WTC11 (cell line): ENCODE measurements around the gene MRPL55. TPM values are rescaled to one million over a fixed set of nuclear protein-coding genes. Genes with fewer than 3 reads are reported as not detected.

Experiments
- ATAC-seq: fragments of 200-7000 bp; cut with Tn5 transposase; 2 replicates; pipeline ENCODE4 v1.10.0; 2021; ENCODE audit warnings: mild to moderate bottlenecking, moderate library complexity
- CTCF ChIA-PET: fragments of 300-600 bp; sonication (Branson Sonifier 250); formaldehyde crosslinking; loops from one replicate; lab custom pipeline; 2021; ENCODE audit warnings: antibody characterized with exemption; lab: Charles Lee
- POLR2A ChIA-PET: fragments of 350-600 bp; sonication (Branson Sonifier 250); formaldehyde crosslinking; loops from one replicate; lab custom pipeline; 2021; ENCODE audit warnings: antibody characterized with exemption; lab: Charles Lee
- DNase-seq: peaks from one replicate; pipeline ENCODE4 v3.0.0; 2021; ENCODE audit warnings: low spot score
- H3K27ac Mint-ChIP-seq: 2 replicates; pipeline ENCODE4 v1.8.0; 2021; ENCODE audit warnings: mixed read lengths
- H3K27me3 Mint-ChIP-seq: 2 replicates; pipeline ENCODE4 v1.8.0; 2021; ENCODE audit warnings: low read depth, mild to moderate bottlenecking, moderate library complexity, mixed read lengths
- H3K36me3 Mint-ChIP-seq: 2 replicates; pipeline ENCODE4 v1.8.0; 2021; ENCODE audit warnings: mixed read lengths
- H3K4me1 Mint-ChIP-seq: 2 replicates; pipeline ENCODE4 v1.8.0; 2022; ENCODE audit warnings: mixed read lengths
- H3K4me3 Mint-ChIP-seq: 2 replicates; pipeline ENCODE4 v1.8.0; 2021; ENCODE audit warnings: mild to moderate bottlenecking, moderate library complexity, mixed read lengths
- H3K9me3 Mint-ChIP-seq: 2 replicates; pipeline ENCODE4 v1.8.0; 2021; ENCODE audit warnings: mixed read lengths
- AFF4 ChIP-seq: sonication (generic); formaldehyde crosslinking; IDR thresholded peaks from 2 replicates; pipeline ENCODE4 v1.8.1; 2023; ENCODE audit warnings: mild to moderate bottlenecking, missing genetic modification reagents, borderline replicate concordance
- CTCF ChIP-seq: fragments of 200-600 bp; IDR thresholded peaks from 2 replicates; pipeline ENCODE4 v1.8.0; 2022; ENCODE audit warnings: antibody characterized with exemption
- ETV6 ChIP-seq: sonication (generic); formaldehyde crosslinking; IDR thresholded peaks from 2 replicates; pipeline ENCODE4 v1.8.1; 2022; ENCODE audit warnings: mild to moderate bottlenecking, missing genetic modification reagents
- GABPB1 ChIP-seq: sonication (generic); formaldehyde crosslinking; IDR thresholded peaks from 2 replicates; pipeline ENCODE4 v1.8.1; 2023; ENCODE audit warnings: mild to moderate bottlenecking, missing genetic modification reagents
- MXD4 ChIP-seq: fragments of 250-450 bp; sonication (Bioruptor Pico); IDR thresholded peaks from 2 replicates; pipeline ENCODE4 v1.8.0; 2021; ENCODE audit warnings: mild to moderate bottlenecking, moderate library complexity, borderline replicate concordance
- NFATC4 ChIP-seq: fragments of 250-450 bp; sonication (Bioruptor Pico); IDR thresholded peaks from 2 replicates; pipeline ENCODE4 v1.9.0; 2021; ENCODE audit warnings: mild to moderate bottlenecking
- NFE2L1 ChIP-seq: sonication (generic); formaldehyde crosslinking; IDR thresholded peaks from 2 replicates; pipeline ENCODE4 v1.8.1; 2023; ENCODE audit warnings: missing genetic modification reagents
- NR3C1 ChIP-seq: sonication (generic); formaldehyde crosslinking; conservative IDR thresholded peaks from 2 replicates; pipeline ENCODE4 v1.8.1; 2023; ENCODE audit warnings: low read depth, mild to moderate bottlenecking, missing genetic modification reagents
- PRRX2 ChIP-seq: fragments of 250-450 bp; sonication (Bioruptor Pico); IDR thresholded peaks from 2 replicates; pipeline ENCODE4 v1.8.0; 2021; ENCODE audit warnings: mild to moderate bottlenecking
- SOX15 ChIP-seq: fragments of 250-450 bp; sonication (Bioruptor Pico); IDR thresholded peaks from 2 replicates; pipeline ENCODE4 v1.9.0; 2021; ENCODE audit warnings: mild to moderate bottlenecking
- TEAD4 ChIP-seq: sonication (generic); formaldehyde crosslinking; IDR thresholded peaks from 2 replicates; pipeline ENCODE4 v1.8.0; 2022; ENCODE audit warnings: mild to moderate bottlenecking, missing genetic modification reagents
- ZNF138 ChIP-seq: sonication (generic); formaldehyde crosslinking; conservative IDR thresholded peaks from 2 replicates; pipeline ENCODE4 v1.8.1; 2022; ENCODE audit warnings: mild to moderate bottlenecking, moderate library complexity, missing genetic modification reagents
- ZNF425 ChIP-seq: fragments of 250-450 bp; sonication (Bioruptor Pico); conservative IDR thresholded peaks from 2 replicates; pipeline ENCODE4 v1.9.0; 2021; ENCODE audit warnings: mild to moderate bottlenecking
- total RNA-seq: library from RNA; stranded (reverse); gene quantifications from 3 replicates; pipeline ENCODE4 v1.2.3, GENCODE V29; 2021
- TF ChIP-seq, protein P1 (sequence below): sonication (generic); formaldehyde crosslinking; IDR thresholded peaks from 2 replicates; pipeline ENCODE4 v1.8.1; 2023; ENCODE audit warnings: mild to moderate bottlenecking, missing genetic modification reagents
- TF ChIP-seq, protein P2 (sequence below): sonication (generic); formaldehyde crosslinking; IDR thresholded peaks from 2 replicates; pipeline ENCODE4 v1.8.1; 2022; ENCODE audit warnings: mild to moderate bottlenecking, moderate library complexity, missing genetic modification reagents
- TF ChIP-seq, protein P3 (sequence below): fragments of 250-450 bp; sonication (Bioruptor Pico); IDR thresholded peaks from 2 replicates; pipeline ENCODE4 v1.9.0; 2021; ENCODE audit warnings: mild to moderate bottlenecking
- TF ChIP-seq, protein P4 (sequence below): sonication (generic); formaldehyde crosslinking; IDR thresholded peaks from 2 replicates; pipeline ENCODE4 v1.8.1; 2022; ENCODE audit warnings: missing genetic modification reagents, borderline replicate concordance
- TF ChIP-seq, protein P5 (sequence below): sonication (generic); formaldehyde crosslinking; IDR thresholded peaks from 2 replicates; pipeline ENCODE4 v1.8.0; 2022; ENCODE audit warnings: mild to moderate bottlenecking, missing genetic modification reagents

MRPL55 gene
- total RNA-seq, 1 experiment from 2014 or later: 66.9 TPM

- ATAC-seq: no peak
- no peak overlapping the region for H3K4me3 Mint-ChIP-seq
- peaks cover 28% of the 10 kb centered on the region for H3K4me1 Mint-ChIP-seq
- no peak for TF ChIP-seq ZNF138 (CRISPR knock-in tag)
- no peak for TF ChIP-seq ZNF425
- no peak for TF ChIP-seq AFF4 (CRISPR knock-in tag)
- TF ChIP-seq NFATC4 (CRISPR knock-in tag): no peak
- TF ChIP-seq NR3C1 (CRISPR knock-in tag): no peak
- TF ChIP-seq SOX15: no peak
- TF ChIP-seq, protein P1, sequence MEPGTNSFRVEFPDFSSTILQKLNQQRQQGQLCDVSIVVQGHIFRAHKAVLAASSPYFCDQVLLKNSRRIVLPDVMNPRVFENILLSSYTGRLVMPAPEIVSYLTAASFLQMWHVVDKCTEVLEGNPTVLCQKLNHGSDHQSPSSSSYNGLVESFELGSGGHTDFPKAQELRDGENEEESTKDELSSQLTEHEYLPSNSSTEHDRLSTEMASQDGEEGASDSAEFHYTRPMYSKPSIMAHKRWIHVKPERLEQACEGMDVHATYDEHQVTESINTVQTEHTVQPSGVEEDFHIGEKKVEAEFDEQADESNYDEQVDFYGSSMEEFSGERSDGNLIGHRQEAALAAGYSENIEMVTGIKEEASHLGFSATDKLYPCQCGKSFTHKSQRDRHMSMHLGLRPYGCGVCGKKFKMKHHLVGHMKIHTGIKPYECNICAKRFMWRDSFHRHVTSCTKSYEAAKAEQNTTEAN (CRISPR knock-in tag): no peak
- TF ChIP-seq, protein P2, sequence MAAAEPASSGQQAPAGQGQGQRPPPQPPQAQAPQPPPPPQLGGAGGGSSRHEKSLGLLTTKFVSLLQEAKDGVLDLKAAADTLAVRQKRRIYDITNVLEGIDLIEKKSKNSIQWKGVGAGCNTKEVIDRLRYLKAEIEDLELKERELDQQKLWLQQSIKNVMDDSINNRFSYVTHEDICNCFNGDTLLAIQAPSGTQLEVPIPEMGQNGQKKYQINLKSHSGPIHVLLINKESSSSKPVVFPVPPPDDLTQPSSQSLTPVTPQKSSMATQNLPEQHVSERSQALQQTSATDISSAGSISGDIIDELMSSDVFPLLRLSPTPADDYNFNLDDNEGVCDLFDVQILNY (CRISPR knock-in tag): no peak
- TF ChIP-seq, protein P3, sequence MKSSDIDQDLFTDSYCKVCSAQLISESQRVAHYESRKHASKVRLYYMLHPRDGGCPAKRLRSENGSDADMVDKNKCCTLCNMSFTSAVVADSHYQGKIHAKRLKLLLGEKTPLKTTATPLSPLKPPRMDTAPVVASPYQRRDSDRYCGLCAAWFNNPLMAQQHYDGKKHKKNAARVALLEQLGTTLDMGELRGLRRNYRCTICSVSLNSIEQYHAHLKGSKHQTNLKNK (CRISPR knock-in tag): no peak
- TF ChIP-seq MXD4 (CRISPR knock-in tag): no peak
- no peak for TF ChIP-seq PRRX2 (CRISPR knock-in tag)
- TF ChIP-seq GABPB1 (CRISPR knock-in tag): no peak
- no peak for TF ChIP-seq NFE2L1
- TF ChIP-seq ETV6 (CRISPR knock-in tag): no peak
- no peak overlapping the region; the same call in 1 of the 2 replicates for H3K27ac Mint-ChIP-seq
- H3K9me3 Mint-ChIP-seq: peaks cover 11% of the 10 kb centered on the region
- no peak for DNase-seq
- ChIA-PET CTCF (interaction anchor here (1.1 to 1.3 kb wide), 2 partner anchors 19 to 85 kb away, joined by 3 to 6 read pairs; no protein-coding TSS in a partner anchor), POLR2A (no interaction called here)
- H3K36me3 Mint-ChIP-seq: peaks cover 33% of the 10 kb centered on the region
- H3K27me3 Mint-ChIP-seq: no peaks in the 10 kb centered on the region
Observed at GRCh38 chr1:228090613-228091081, 18.5 kb downstream of the MRPL55 start.

DNA sequence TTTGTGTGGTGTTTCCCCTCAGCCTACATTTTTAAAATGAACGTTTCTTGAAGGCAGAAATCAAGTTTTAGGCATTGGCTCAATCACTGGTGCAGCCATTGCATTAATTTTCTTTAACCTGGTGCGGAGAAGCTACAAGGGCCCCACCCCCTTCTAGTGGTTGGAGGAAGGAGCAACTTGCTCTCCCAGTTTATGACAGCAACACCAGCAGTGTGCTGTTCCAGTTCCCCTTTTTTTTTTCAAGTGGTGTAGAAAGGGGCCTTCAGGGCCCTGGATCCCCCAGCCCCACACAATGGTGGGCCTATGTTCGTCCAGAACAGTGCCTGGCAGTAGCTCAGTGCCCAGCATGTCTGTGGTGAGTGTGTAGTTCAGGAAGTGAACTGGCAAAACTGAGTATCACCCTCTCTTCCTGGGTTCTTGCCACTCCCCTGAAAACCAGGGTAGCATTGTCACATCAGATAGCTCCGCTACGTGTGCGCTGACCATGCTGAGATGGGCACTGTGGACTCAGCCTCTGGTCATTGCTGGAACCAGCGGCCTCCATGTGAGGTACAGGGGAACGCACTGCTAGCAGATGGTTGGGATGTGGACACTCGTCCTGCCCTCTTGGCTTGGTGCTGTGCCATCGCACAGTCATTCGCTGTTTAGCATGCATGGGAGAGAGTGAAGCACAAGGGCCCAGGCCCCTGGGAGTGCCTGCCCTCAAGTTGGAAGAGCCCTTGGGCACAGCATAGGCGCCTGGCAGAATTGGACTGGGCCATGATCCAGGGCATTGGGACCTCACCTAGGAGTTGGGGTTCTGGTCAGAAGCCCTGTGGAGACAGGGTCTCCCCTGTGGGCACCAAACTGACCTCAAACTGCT, 19.3 kb downstream of the MRPL55 start:
- Mint-ChIP-seq H3K4me3 (no peak overlapping the region), H3K27ac (no peak overlapping the region; the same call in 1 of the 2 replicates), H3K27me3 (no peaks in the 10 kb centered on the region), H3K9me3 (peaks cover 7% of the 10 kb centered on the region), H3K36me3 (peaks cover 28% of the 10 kb centered on the region), H3K4me1 (peaks cover 33% of the 10 kb centered on the region)
- CTCF ChIA-PET: interaction anchor here (0.7 to 1.3 kb wide), 2 partner anchors 85 kb away, joined by 3 to 6 read pairs; no protein-coding TSS in a partner anchor
- no peak for ATAC-seq
- DNase-seq: no peak
- POLR2A ChIA-PET: no interaction called here
- TF ChIP-seq TEAD4 (no peak), CTCF (no peak)
- TF ChIP-seq, protein P4, sequence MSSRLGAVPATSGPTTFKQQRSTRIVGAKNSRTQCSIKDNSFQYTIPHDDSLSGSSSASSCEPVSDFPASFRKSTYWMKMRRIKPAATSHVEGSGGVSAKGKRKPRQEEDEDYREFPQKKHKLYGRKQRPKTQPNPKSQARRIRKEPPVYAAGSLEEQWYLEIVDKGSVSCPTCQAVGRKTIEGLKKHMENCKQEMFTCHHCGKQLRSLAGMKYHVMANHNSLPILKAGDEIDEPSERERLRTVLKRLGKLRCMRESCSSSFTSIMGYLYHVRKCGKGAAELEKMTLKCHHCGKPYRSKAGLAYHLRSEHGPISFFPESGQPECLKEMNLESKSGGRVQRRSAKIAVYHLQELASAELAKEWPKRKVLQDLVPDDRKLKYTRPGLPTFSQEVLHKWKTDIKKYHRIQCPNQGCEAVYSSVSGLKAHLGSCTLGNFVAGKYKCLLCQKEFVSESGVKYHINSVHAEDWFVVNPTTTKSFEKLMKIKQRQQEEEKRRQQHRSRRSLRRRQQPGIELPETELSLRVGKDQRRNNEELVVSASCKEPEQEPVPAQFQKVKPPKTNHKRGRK (CRISPR knock-in tag): no peak
- TF ChIP-seq, protein P3 (CRISPR knock-in tag): no peak
- TF ChIP-seq, protein P5, sequence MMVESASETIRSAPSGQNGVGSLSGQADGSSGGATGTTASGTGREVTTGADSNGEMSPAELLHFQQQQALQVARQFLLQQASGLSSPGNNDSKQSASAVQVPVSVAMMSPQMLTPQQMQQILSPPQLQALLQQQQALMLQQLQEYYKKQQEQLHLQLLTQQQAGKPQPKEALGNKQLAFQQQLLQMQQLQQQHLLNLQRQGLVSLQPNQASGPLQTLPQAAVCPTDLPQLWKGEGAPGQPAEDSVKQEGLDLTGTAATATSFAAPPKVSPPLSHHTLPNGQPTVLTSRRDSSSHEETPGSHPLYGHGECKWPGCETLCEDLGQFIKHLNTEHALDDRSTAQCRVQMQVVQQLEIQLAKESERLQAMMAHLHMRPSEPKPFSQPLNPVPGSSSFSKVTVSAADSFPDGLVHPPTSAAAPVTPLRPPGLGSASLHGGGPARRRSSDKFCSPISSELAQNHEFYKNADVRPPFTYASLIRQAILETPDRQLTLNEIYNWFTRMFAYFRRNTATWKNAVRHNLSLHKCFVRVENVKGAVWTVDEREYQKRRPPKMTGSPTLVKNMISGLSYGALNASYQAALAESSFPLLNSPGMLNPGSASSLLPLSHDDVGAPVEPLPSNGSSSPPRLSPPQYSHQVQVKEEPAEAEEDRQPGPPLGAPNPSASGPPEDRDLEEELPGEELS: no peak
